Natural killer cell (primary cell): Measurements from ENCODE around the gene ENGASE. TPM values are rescaled to one million over a fixed set of nuclear protein-coding genes. Genes with fewer than 3 reads are reported as not detected.
A peak's percentile ranks its signal among the peaks of the same experiment; 100 is the strongest.

Experiments used
- ATAC-seq, 3 donors: fragments of 150-1000 bp in 2 of 3; fragments of 200-7000 bp in 1 of 3; cut with Tn5 transposase; 1 replicate in 1 of 3; 2 replicates in 2 of 3; pipeline ENCODE4 v1.10.0; 2021; ENCODE audit warnings: mild to moderate bottlenecking in 2 of 3, moderate library complexity in 2 of 3
- DNase-seq, 2 donors: peaks; one replicate each; pipeline versions ENCODE4 v3.0.0 to v3.0.0-alpha.2; 2013 to 2021; ENCODE audit warnings: mixed read lengths in 1 of 2
- H3K27ac ChIP-seq: one replicate; pipeline ENCODE4 v1.5.1; 2013; ENCODE audit warnings: mild to moderate bottlenecking, low read length
- H3K27me3 ChIP-seq: one replicate; pipeline ENCODE4 v1.6.1; 2013; ENCODE audit warnings: low read length; ENCODE audit not compliant: control insufficient read depth, insufficient read depth
- H3K36me3 ChIP-seq: one replicate; pipeline ENCODE4 v1.6.1; 2013; ENCODE audit warnings: low read length; ENCODE audit not compliant: control insufficient read depth, insufficient read depth
- H3K4me1 ChIP-seq: one replicate; pipeline ENCODE4 v1.6.1; 2013; ENCODE audit warnings: low read length; ENCODE audit not compliant: control insufficient read depth, insufficient read depth
- H3K4me3 ChIP-seq: one replicate; pipeline ENCODE4 v1.5.1; 2013; ENCODE audit warnings: low read length
- H3K9me3 ChIP-seq: one replicate; pipeline ENCODE4 v1.6.1; 2013; ENCODE audit warnings: low read length; ENCODE audit not compliant: control insufficient read depth, insufficient read depth
- H3K27ac Mint-ChIP-seq, 2 donors: one replicate each; pipeline ENCODE4 v1.8.0; 2022; ENCODE audit warnings: mild to moderate bottlenecking in 2 of 2, mixed read lengths in 2 of 2, moderate library complexity in 1 of 2
- H3K27me3 Mint-ChIP-seq, 2 donors: one replicate each; pipeline ENCODE4 v1.8.0; 2022; ENCODE audit warnings: low read depth in 2 of 2, mixed read lengths in 2 of 2
- H3K36me3 Mint-ChIP-seq: one replicate; pipeline ENCODE4 v1.8.0; 2022; ENCODE audit warnings: mixed read lengths
- H3K4me1 Mint-ChIP-seq, 2 donors: one replicate each; pipeline ENCODE4 v1.8.0; 2022; ENCODE audit warnings: mixed read lengths in 2 of 2
- H3K4me3 Mint-ChIP-seq: one replicate; pipeline ENCODE4 v1.8.0; 2022; ENCODE audit warnings: mild to moderate bottlenecking, moderate library complexity, mixed read lengths
- H3K9me3 Mint-ChIP-seq, 2 donors: one replicate each; pipeline ENCODE4 v1.8.0; 2022; ENCODE audit warnings: mixed read lengths in 2 of 2
- CTCF ChIP-seq: fragments of 200-600 bp; IDR thresholded peaks from one replicate; pipeline ENCODE4 v1.8.0; 2022; ENCODE audit warnings: antibody characterized with exemption
- WGBS: methylation state at CpG from one replicate; pipeline ENCODE4 v1.1.7; 2013; ENCODE audit warnings: missing lambda C conversion rate; ENCODE audit not compliant: insufficient coverage; 5-methylcytosine and 5-hydroxymethylcytosine counted together
- intact Hi-C: fragments of 100-400 bp; cut with micrococcal nuclease; formaldehyde crosslinking; loops from one replicate; pipeline ENCODE4 v1.14.2; 2022
- total RNA-seq, 4 donors: library from RNA; stranded (reverse); fragments of 120-200 nt in 1 of 4; gene quantifications; one replicate each; pipeline versions ENCODE4 v1.2.3 to v1.2.4, GENCODE V29; 2013 to 2022

The ENGASE gene
- total RNA-seq, 3 donors from 2014 or later (not counting 1 experiment from before 2014, with no cell fraction given), result 56.0 to 86.4 (median 56.9) TPM

GRCh38 chr17:79054200-79054960, 20.2 kb upstream of the ENGASE start:
- WGBS, result 85% methylated on average over 2 of the region's 2 CpGs
- no peak overlapping the region for H3K27ac Mint-ChIP-seq
- Histone ChIP-seq H3K36me3 (no peaks in the 10 kb centered on the region), H3K27me3 (no peaks in the 10 kb centered on the region), H3K9me3 (peaks cover 2% of the 10 kb centered on the region), H3K4me1 (peaks cover 27% of the 10 kb centered on the region), H3K27ac (no peak overlapping the region), H3K4me3 (no peak overlapping the region)
- peaks cover 7% of the 10 kb centered on the region for H3K36me3 Mint-ChIP-seq
- intact Hi-C loops, result no loop called here
- ATAC-seq (no peak), DNase-seq (no peak)
- H3K4me3 Mint-ChIP-seq, result no peak overlapping the region
- H3K27me3 Mint-ChIP-seq, result peaks cover 7 to 12% of the 10 kb centered on the region in 2 donors
- H3K9me3 Mint-ChIP-seq, result peaks cover 3 to 4% of the 10 kb centered on the region in 2 donors
- H3K4me1 Mint-ChIP-seq, result peaks cover 15 to 21% of the 10 kb centered on the region in 2 donors
- no peak for TF ChIP-seq CTCF

GRCh38 chr17:79055197-79055596, 19.4 kb upstream of the ENGASE start:
- no peak overlapping the region for H3K27ac ChIP-seq
- no peak for TF ChIP-seq CTCF
- Mint-ChIP-seq H3K9me3 (peaks cover 3 to 4% of the 10 kb centered on the region in 2 donors), H3K4me3 (no peak overlapping the region), H3K27me3 (peaks cover 5 to 12% of the 10 kb centered on the region in 2 donors), H3K4me1 (peaks cover 15 to 23% of the 10 kb centered on the region in 2 donors), H3K36me3 (peaks cover 7% of the 10 kb centered on the region), H3K27ac (no peak overlapping the region)
- ATAC-seq (no peak), DNase-seq (no peak)
- H3K36me3 ChIP-seq, result no peaks in the 10 kb centered on the region
- H3K27me3 ChIP-seq, result no peaks in the 10 kb centered on the region
- peaks cover 2% of the 10 kb centered on the region for H3K9me3 ChIP-seq
- H3K4me1 ChIP-seq, result peaks cover 31% of the 10 kb centered on the region
- 81% methylated on average over 3 of the region's 5 CpGs for WGBS
- intact Hi-C loops, result no loop called here
- H3K4me3 ChIP-seq, result no peak overlapping the region

GRCh38 chr17:79057737-79058385, 16.8 kb upstream of the ENGASE start:
- 43% methylated on average over 10 of the region's 10 CpGs for WGBS
- peaks cover 3 to 4% of the 10 kb centered on the region in 2 donors for H3K9me3 Mint-ChIP-seq
- intact Hi-C loops, result loop anchor here (2.0 kb wide), 1 partner anchor 17 kb away; the partner anchor contains the start of gene ENGASE
- Histone ChIP-seq H3K36me3 (no peaks in the 10 kb centered on the region), H3K27ac (no peak overlapping the region), H3K4me1 (peaks cover 31% of the 10 kb centered on the region), H3K27me3 (no peaks in the 10 kb centered on the region), H3K4me3 (no peak overlapping the region), H3K9me3 (peaks cover 2% of the 10 kb centered on the region)
- peak; percentile 75 to 84 (median 83) for ATAC-seq
- peak overlapping the region; percentile 52 for H3K4me3 Mint-ChIP-seq
- peak overlapping the region; percentile 58 to 88 for H3K27ac Mint-ChIP-seq
- H3K36me3 Mint-ChIP-seq, result peaks cover 7% of the 10 kb centered on the region
- no peak for TF ChIP-seq CTCF
- H3K4me1 Mint-ChIP-seq, result peaks cover 15 to 25% of the 10 kb centered on the region in 2 donors
- peaks cover 0 to 11% of the 10 kb centered on the region in 2 donors for H3K27me3 Mint-ChIP-seq
- peak in 1 of 2 donors; percentile 61 for DNase-seq
